SIG-M5 (cell line): ENCODE measurements around the gene SOX18.

Experiments
- DNase-seq: peaks from one replicate; lab custom pipeline; 2025; lab: John Stamatoyannopoulos, UW

Gene SOX18

DNA sequence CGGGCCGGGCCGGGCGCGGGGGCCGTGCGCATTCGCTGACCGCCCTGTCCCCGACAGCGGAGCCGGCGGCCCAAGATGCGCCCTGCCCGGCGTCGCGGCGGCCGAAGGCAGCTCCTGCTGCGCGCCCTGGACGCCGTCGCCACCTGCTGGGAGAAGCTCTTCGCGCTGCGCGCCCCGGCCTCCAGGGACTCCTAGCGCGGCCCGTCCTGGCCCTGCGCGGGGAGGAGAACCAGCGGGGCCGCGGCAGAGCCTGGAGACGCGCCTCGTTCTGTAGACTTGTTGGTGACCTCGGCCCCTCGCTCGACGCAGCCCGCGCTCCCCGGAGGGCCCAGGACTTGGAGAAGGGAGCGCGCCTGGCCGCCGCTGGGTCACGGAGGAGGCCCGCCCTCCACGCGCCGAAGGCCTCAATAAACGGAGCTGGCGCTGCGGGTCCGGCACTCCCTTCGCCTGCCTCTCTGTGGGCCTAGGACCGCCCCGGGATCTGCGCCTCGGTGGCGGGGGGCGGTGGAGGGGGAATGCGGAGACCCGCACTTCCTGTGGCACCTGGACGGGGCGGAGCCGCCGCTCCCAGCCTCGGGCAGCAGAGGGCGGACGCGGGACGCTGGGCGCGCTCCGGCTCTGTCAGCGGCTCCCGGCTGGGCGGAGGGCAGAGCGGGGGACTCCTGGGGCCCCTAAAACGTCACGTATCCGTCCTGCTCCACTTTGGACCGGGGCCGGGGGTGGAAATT, 10.7 kb downstream of the SOX18 start:
- DNase-seq: no peak

DNA sequence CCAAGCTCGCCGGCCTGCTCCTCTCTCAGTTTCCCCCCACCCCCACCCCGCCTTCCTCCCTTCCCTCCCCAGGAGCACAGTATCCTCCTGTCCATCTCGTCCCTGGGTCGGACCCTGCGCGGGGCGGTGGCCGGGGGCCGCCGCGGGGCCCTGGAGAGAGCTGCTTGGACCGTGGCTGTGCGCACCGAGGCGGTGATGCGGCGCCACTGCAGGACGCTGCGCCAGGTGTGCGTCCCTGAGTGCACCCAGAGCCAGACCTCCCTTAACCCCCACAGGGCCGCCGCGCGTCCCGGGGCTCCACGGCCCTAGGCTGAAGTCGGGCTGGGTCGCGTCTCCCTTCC, 11.2 kb downstream of the SOX18 start:
- DNase-seq: no peak

DNA sequence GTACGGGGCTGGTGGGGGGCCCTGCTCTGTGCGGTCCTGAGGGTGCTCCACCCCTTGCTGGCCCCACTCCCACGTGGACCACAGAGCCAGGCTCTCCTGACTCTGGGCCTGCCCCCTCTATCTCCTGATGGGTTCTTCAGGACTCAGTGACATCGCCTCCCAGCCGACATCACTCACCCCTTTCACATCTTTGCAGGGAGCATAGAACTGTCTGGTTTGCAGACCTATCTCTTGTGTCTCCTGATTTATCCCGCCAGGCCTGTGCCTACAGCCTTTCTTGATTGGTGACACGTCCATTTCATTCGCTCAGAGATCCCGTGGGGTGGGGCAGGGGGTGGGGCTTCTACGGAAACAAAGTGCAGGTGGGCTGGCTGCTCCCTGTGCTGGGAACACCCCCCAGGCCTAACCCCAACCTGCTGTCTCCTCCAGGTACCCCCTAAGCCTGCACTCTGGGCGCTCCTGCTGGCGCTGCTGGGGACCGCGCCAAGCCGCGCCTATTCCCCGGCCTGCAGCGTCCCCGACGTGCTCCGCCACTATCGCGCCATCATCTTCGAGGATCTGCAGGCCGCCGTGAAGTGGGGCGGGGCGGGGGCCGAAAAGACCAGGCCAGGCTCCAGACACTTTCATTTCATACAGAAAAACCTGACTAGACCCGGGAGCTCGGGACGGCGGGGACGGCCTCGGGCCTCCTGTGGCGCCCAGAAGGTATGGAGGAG, 11.8 kb downstream of the SOX18 start:
- no peak for DNase-seq

DNA sequence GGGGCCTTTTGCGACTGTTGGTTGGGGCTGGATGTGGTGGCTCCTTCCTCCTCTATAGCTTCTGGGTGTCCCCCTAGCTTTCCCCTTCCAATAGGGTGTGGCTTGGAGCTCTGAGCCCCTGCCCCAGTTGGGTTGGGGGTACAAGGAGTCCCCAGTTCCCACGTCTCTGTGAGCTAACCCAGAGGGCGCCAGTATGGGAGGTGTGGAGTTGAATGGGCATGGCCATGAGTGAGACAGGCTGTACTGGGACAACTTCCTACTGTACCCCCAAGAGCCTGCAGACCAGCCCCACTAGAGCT, 12.3 kb downstream of the SOX18 start:
- DNase-seq: no peak

DNA sequence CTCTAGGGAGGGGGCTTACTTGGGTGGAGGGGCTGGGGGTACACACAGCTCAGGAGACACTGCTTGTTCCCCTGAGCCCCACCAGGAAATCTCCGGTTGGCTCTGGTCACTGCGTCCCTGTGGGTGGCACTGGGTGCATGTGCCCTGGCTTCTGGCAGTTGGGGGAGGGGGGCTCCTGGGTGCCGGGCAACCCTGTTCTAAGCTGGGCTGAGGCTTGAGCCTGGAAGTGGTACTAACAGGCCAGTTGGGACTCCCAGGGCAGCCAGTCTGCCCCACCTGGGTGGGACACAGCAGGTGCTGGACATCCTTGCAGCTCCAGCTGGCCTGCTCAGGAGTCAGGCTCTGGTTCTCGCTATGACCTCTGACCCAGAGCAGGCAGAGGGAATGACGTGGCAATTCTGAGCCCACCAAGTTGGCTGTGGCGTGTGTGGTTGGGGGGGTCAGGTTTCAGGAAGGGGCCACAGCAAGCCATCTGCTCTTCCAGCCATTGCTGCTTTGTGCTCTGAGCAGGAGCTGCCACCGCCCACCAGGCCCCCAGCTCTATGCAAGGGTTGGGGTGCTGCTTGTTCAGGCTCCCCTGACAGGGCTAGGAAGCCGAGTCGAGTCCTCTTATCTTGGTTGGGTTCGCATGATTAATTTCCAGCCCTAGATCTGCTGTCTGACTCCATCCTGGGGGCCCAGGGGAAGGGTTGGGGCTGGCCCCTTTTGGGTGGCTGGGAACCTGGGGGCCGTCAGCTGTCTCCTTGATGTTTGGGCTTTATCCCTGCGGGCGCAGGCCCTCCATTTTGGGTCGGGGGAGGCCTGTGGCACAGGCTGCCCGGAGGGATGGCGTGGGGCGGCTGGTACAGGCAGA, 12.9 kb downstream of the SOX18 start:
- no peak for DNase-seq

DNA sequence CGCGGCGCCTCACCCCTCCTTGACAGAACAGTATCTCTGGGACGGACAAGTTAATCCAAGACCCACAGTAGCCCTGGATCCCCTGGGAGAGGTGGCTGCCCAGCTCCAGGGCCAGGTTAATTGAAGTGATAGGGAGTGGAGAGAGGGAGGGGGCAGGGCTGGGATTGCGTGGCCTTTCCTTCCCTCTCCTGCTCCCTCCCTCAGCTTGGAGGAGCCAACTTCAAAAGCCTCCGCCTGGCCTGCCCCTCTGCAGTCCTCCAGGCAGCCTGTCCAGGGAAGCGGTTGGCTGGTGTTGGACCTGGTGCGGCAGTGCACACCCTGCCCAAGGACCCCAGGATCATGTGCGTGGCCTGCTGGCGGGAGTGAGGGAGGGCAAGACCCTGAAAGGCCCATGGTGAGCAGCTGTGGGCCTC, 13.5 kb downstream of the SOX18 start, which contains the start of gene C20orf204:
TSS of gene C20orf204 (plus strand) at position 250 of the 413 bp plus-strand sequence. CDS start at position 392, 142 bp downstream.
- DNase-seq: no peak

DNA sequence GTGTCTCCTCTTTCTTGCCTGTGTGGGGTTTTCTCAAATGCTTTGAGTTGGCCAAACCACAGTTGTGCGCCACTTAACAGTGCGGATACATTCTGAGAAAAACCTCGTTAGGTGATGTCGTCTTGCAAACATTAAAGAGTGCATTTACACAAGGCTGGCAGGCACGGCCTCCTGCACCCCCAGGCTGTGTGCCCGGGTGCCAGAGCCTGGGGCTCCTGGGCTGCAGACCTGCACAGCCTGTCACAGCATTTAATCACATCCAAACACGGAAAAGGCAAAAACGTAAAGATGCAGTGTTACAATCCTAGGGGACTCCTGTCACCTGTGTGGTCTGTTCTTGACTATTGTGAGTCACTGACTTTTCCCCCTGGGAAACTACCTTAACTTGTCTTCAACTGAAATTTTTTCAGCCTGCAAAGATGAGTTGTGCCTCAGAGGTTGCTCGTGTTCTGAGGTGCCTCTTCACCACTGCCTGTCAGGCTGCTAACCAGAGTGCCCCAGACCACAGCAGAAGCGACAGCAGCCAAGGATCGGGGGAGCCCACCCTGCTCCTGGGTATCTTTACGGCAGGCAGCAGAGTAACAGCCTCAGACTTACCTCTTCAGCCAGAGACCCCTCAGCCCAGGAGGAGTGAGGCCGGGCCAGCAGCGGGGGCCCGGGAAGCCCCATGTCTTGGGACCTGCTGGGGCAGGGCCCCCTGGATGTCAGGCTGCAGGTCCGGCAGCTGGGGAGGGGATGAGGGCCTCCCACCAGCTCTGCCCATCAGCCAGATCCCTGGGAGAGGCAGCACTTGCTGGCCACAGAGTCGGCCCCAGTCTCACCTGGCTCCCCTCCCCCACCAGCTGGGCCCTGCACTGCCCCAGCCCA, 14.1 kb downstream of the SOX18 start:
- DNase-seq: no peak

DNA sequence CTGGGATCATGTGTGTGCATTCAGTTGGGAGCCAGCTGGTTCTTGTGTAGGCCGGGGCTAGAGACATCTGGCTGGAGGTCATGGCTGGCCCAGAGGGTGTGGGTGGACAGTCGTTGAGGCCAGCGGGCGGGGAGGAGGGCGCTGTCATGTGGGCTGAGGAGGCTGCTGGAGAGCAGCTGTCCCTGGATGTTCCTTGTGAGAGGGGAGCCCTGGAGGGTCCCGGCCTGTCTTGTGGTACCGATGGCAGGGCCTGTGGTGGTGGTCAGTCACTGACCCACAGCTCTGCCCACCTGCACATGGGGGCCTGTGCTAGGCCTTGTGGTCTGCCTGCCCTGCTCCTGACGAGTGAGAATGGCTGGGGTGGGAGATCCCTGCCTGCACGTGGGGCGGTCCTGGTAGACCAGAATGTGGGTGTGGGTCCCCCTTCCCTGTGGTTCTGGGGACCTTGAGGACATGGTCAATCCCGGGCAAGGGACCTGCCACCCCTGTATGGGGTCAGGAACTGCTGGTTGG, 15.4 kb downstream of the SOX18 start:
- no peak for DNase-seq

DNA sequence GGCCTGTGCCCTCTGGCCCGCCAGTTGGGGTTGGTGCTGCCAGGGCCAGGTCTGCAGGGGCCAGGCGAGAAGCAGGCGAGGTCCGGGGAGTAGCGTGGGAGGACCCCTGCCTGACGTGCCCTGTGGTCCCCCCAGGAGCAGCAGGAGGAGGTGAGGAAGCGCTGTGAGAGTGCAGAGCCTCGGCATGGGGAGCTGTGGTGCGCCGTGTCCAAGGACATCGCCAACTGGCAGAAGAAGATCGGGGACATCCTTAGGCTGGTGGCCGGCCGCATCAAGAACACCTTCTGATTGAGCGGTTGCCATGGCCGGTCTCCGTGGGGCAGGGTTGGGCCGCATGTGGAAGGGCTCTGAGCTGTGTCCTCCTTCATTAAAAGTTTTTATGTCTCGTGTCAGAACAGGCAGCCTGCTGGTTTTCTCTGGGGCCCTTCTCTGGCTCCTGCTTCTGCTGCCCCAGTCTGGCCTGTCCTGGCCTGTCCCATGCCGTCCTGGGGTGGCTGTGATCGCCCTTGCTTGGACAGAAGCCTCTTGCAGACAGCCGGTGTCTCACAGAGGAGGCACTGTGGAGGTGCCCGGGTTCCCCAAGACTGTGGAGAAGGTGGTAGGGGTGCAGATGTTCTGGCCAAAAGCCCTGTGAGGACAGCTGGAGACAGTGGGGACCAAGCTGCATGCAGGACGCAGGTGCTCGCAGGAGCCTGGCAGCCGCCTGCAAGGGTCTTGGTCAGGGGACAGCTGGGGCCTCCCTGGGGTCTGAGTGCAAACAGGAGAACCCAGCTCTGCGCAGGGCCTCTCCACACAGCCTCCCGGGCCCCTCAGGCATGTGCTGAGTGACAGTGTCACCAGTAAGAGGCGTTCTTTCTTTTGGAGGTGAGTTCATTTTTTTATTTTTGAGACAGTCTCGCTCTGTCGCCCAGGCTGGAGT, 16.5 kb downstream of the SOX18 start:
- no peak for DNase-seq

DNA sequence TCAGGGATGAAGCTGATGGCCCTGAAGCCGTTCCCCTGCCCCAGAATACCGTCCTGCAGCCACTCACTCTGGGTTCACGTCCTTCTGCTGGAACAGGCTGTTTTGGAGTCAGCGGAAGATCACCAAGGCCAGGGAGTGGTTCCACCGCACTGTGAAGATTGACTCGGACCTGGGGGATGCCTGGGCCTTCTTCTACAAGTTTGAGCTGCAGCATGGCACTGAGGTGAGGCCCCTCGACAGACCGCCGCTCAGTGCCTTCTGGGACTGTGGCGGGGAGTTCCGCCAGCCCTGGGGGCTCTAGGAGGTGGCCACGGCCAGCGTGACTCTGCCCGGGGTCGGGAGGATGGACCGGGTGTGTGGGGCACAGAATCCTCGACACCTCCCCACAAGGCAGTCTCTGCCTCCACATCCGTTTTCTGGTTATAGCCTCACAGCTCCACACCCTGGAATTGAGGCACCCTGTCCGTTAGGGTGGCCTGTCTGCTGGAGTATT, 17.6 kb downstream of the SOX18 start:
- DNase-seq: no peak

DNA sequence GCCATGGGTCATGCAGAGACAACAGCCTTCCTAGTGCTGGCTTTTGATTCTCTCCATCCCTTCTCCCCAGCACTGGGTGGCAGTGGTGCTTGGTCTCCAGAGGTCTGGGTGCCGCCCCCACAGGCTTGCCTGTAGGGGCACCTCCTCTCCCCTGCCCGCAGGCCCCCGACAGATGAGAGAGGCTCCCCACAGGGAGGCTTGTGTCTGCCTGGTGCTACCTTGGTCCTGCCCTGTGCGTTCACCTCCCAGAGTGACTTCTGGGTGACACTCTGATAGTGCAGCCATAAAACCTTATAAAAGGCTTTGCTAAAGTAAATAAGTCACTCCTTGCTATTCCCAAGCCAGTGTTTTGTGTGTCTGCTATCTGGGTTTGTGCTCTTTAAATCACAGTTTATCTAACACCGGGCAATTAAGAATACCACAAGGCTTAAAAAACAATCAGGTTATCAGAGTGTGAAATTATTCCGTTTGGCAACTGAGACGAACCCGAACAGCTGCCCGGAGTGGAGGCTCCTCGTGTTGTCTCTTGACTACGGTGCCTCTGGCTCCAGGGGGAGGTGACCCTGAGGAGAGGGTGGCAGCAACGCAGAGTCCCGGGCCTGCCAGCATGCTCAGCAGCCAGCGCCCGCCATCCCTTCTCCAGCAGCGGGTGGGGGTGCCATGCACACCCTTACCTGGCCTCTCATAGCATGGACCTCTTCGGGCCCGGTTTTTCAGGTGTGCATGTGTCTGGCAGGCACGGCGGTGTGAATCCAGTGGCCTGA, 18.9 kb downstream of the SOX18 start:
- DNase-seq: no peak

DNA sequence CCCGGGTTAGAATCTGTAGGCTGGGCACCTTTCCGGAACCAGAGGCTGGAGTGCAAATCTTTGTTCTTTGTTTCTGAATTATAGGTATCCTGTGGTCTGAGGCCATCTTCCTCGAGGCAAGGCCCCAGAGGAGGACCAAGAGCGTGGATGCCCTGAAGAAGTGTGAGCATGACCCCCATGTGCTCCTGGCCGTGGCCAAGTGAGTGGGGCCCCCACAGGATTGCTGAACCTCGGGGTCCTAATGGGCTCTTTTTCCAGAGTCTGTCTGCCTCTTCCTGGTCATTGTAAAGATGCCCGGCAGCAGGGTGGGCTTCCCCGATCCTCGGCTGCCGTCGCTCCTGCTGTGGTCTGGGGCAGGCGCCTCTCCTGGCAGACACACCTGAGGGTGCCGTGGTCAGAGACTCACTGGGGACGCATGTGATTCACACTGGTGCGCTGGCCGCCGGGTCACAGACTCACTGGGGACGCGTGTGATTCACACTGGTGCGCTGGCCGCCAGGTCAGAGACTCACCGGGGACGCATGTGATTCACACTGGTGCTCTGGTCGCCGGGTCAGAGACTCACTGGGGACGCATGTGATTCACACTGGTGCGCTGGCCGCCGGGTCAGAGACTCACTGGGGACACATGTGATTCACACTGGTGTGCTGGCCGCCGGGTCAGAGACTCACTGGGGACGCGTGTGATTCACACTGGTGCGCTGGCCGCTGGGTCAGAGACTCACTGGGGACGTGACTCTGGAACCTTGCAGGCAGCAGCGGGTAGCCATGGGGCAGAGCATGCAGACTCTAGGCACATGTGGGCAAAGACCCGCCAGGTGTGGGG, 19.9 kb downstream of the SOX18 start:
- no peak for DNase-seq

DNA sequence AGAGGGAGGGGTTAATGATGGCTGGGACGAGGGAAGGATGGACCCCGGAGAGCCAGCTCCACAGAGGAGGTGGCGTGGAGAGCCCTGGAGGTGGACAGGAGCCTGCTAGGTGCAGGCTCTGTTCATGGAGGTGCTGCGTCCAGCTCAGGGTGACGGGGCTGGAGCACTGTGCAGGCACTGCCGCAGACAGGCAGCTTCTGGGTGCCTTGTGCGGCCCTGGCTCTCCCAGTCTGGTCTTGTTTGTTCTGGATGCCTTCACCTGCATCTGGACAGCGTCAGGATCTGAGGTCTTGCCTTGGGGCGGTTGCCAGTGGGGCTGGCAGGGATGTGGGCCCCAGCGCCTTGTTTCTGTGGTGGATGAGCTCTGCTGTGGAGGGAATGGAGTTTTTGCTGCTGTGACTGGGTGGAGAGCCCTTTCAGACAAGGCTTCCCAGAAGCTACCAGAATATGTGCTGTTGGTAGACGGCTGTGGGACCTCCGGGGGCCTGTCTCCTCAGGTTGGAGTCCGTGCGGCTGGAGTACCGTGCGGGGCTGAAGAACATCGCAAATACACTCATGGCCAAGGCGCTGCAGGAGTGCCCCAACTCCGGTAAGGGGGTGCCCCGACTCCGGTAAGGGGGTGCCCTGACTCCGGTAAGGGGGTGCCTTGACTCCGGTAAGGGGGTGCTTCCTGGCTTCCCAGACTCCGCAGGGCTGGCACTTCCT, 21.3 kb downstream of the SOX18 start:
- DNase-seq: no peak

DNA sequence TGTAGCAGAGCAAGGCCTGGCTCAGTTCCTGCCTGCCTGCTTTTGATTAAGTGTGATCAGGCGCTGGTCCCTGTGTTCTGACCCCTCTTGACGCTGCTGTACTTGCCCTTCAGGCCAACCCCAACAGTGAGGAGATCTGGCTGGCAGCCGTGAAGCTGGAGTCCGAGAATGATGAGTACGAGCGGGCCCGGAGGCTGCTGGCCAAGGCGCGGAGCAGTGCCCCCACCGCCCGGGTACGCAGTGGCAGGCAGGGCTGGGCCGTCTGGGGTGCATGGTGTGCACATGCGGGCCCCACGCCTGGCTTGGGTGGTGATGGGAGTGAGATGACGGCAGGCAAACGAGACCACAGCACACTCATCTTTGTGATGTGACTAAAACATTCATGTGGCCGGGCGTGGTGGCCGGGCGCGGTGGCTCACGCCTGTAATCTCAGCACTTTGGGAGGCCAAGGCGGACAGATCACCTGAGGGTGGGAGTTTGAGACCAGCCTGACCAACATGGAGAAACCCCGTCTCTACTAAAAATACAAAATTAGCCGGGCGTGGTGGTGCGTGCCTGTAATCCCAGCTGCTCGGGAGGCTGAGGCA, 23.5 kb downstream of the SOX18 start:
- no peak for DNase-seq

DNA sequence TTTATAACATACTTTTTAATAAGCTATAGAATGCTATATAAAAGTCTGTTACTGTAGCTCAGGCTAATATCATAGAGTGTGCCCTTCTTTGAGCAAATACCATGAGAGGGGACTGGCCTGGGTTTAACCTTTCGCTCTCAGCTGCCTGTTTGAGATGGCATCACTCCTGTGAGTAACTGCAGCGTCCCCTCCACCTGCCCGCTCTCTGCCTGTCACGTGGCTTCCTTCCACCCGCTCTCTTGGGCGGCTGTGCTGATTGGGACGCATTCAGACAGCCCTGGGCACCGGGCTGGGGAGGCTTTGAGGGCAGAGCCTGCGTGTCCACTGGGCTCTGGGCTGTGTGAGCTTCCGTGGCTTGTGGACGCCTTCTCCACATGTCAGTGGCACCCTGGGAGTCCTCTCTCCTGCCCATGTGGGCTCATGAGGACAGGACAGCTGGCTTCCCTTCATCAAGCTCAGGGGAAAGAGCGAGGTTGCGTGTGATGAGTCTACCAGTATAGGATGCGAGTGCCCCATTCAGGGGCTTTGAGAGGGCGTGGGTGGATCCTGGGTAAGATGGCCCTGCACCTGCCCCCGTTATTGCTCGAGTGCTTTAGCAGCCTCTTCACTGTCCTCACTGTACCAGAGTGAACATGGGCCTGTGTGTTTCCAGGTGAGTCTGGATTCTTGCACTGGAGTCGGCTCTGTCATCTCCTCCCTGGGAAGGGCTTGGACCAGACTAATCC, 24.2 kb downstream of the SOX18 start:
- no peak for DNase-seq

DNA sequence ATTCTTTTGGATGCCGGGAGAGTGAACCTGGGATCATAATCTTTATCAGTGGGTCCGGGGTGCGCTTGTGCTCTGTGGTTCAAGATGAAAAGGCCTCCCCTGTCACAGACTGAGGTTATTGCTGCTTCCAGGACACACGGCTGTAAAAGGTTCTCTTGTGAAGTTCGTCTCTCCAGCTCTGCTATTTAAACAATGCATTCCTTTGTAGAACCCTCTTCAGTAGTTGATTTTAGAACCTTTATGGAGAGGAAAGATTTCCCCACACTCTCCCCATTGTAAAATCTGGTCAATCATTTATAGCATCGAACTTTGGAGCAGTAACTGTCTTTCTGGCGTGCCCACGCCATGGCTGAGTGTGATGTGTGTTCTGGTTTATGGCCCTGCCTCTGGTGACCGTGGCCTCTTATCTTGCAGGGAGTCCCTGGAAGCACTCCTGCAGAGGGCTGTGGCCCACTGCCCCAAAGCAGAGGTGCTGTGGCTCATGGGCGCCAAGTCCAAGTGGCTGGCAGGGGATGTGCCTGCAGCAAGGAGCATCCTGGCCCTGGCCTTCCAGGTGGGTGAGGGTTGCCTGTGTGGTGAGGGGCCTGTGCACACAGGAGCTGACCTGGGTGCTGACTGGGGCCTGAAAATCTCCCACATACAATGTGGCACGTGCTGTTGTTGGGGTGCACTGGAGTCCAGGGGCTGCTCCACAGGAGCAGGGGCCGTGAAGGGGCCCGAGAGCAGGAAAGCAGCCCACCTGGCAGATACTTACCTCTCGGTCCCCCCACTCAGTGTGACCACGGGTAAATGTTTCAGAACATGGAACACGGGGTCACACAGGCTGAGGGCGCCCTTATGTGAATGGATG, 25.1 kb downstream of the SOX18 start:
- DNase-seq: no peak
